ENCODE data around the gene ITFG1.

GRCh38 chr16:47458331-47458730 is 2.5 kb downstream of the ITFG1 start:
- TF ChIP-seq CTCF (conservative IDR thresholded peaks at IDR 0.05; ENCODE audit: low read length) (no peak), EZH2phosphoT487 (IDR thresholded peaks at IDR 0.05; ENCODE audit: borderline replicate concordance) (no peak)

Data from Loucy (cell line).